Upper lobe of left lung (tissue), 6 donors: ENCODE data around the gene MYPN. TPM values are rescaled to one million over a fixed set of nuclear protein-coding genes. Genes with fewer than 3 reads are reported as not detected.
"Not testable (repeated sequence)": the region's sequence is repeated elsewhere in the genome, so short reads cannot be mapped to it uniquely, and the experiment has no call there.

Source experiments
- ATAC-seq, 2 donors: fragments of 200-7000 bp; cut with Tn5 transposase; one replicate each; pipeline ENCODE4 v1.9.1; 2022; ENCODE audit warnings: mild to moderate bottlenecking in 2 of 2, moderate library complexity in 2 of 2; ENCODE audit not compliant: low FRiP score in 2 of 2
- DNase-seq, 2 donors: peaks; one replicate each; pipeline ENCODE4 v3.0.0-alpha.2; 2019 to 2020
- H3K27ac ChIP-seq, 4 donors: fragments of 200-600 bp; sonication (generic); one replicate each; pipeline ENCODE4 v1.5.1; 2016 to 2019
- H3K27me3 ChIP-seq, 4 donors: fragments of 200-600 bp; sonication (generic); one replicate each; pipeline ENCODE4 v1.5.1; 2017 to 2019
- H3K36me3 ChIP-seq, 4 donors: fragments of 200-600 bp; sonication (generic); one replicate each; pipeline ENCODE4 v1.5.1; 2016 to 2019
- H3K4me1 ChIP-seq, 4 donors: fragments of 200-600 bp; sonication (generic); one replicate each; pipeline ENCODE4 v1.5.1; 2018 to 2019
- H3K4me3 ChIP-seq, 4 donors: fragments of 200-600 bp; sonication (generic); one replicate each; pipeline ENCODE4 v1.5.1; 2017 to 2019; ENCODE audit warnings: mild to moderate bottlenecking in 2 of 4, moderate library complexity in 1 of 4
- H3K9me3 ChIP-seq, 4 donors: fragments of 200-600 bp; sonication (generic); one replicate each; pipeline ENCODE4 v1.5.1; 2018 to 2019
- EP300 ChIP-seq, 4 donors: sonication (generic); formaldehyde crosslinking; IDR thresholded peaks; one replicate each; pipeline ENCODE4 v1.5.1; 2017; ENCODE audit warnings: antibody characterized with exemption in 4 of 4, control low read depth in 2 of 4
- POLR2A ChIP-seq, 4 donors: fragments of 450-650 bp; IDR thresholded peaks; one replicate each; pipeline ENCODE4 v1.5.1; 2016 to 2017; ENCODE audit warnings: antibody characterized with exemption in 4 of 4, mild to moderate bottlenecking in 2 of 4
- POLR2AphosphoS5 ChIP-seq, 2 donors: sonication (generic); formaldehyde crosslinking; IDR thresholded peaks; one replicate each; pipeline ENCODE4 v1.5.1; 2017; ENCODE audit warnings: antibody characterized with exemption in 2 of 2
- WGBS, 2 donors: methylation state at CpG; one replicate each; pipeline ENCODE4 v1.1.5; 2017 to 2018; 5-methylcytosine and 5-hydroxymethylcytosine counted together
- total RNA-seq, 6 donors: library from RNA; depleted of rRNA in 4 of 6; stranded (reverse); fragments of >200 nt in 4 of 6; gene quantifications; one replicate each; pipeline versions ENCODE4 v1.1.0 to v1.2.1, GENCODE V29; 2016 to 2021
- TF ChIP-seq, protein P1 (sequence below), 6 experiments: fragments of 450-650 bp in 4 of 6; fragments of 200-600 bp in 2 of 6; sonication (generic) in 2 of 6; IDR thresholded peaks; one replicate each; pipeline ENCODE4 v1.5.1; 2016 to 2019; ENCODE audit warnings: antibody characterized with exemption in 6 of 6
- donor health status: DM: no; HTN: no; CAD: no; lungs with moderate emphysema.
- donor health status: DM: no; HTN: yes; CAD: no; lungs with severe emphysema.

The MYPN gene
- total RNA-seq, 6 donors from 2014 or later: not detected

DNA sequence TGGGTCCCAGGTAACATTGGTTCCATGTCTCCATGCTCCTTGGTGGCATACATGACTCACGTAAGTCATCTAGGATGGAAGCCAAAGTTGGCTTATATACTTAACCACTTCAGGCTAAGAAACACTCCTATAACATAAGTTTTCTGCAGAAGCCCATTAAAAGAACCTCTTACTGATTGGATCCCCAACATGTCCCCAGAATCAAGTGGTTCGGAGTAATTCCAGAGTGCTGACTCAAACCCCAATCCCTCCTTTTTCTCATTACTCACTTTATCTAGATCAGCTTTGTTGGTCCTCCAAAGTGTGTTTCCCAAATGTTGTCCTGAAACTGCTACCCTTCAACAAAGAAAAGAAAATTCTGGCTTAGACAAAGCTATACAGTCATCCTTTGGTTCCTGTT lies 132.8 kb downstream of the MYPN start:
- 92 to 98% methylated on average over 2 of the region's 2 CpGs for WGBS, 2 donors
- ATAC-seq (no peak), DNase-seq (no peak)
- no peak for TF ChIP-seq POLR2AphosphoS5 (IDR thresholded peaks at IDR 0.05)
- TF ChIP-seq, protein P1, sequence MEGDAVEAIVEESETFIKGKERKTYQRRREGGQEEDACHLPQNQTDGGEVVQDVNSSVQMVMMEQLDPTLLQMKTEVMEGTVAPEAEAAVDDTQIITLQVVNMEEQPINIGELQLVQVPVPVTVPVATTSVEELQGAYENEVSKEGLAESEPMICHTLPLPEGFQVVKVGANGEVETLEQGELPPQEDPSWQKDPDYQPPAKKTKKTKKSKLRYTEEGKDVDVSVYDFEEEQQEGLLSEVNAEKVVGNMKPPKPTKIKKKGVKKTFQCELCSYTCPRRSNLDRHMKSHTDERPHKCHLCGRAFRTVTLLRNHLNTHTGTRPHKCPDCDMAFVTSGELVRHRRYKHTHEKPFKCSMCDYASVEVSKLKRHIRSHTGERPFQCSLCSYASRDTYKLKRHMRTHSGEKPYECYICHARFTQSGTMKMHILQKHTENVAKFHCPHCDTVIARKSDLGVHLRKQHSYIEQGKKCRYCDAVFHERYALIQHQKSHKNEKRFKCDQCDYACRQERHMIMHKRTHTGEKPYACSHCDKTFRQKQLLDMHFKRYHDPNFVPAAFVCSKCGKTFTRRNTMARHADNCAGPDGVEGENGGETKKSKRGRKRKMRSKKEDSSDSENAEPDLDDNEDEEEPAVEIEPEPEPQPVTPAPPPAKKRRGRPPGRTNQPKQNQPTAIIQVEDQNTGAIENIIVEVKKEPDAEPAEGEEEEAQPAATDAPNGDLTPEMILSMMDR (IDR thresholded peaks at IDR 0.05): no peak
- TF ChIP-seq EP300 (IDR thresholded peaks at IDR 0.05): no peak
- no peak for TF ChIP-seq POLR2A (IDR thresholded peaks at IDR 0.05)
- H3K4me3 ChIP-seq: no peak overlapping the region
- H3K27me3 ChIP-seq: no peaks in the 10 kb centered on the region
- H3K4me1 ChIP-seq: no peaks in the 10 kb centered on the region
- no peaks in the 10 kb centered on the region for H3K36me3 ChIP-seq
- no peak overlapping the region for H3K27ac ChIP-seq
- H3K9me3 ChIP-seq: no peaks in the 10 kb centered on the region

DNA sequence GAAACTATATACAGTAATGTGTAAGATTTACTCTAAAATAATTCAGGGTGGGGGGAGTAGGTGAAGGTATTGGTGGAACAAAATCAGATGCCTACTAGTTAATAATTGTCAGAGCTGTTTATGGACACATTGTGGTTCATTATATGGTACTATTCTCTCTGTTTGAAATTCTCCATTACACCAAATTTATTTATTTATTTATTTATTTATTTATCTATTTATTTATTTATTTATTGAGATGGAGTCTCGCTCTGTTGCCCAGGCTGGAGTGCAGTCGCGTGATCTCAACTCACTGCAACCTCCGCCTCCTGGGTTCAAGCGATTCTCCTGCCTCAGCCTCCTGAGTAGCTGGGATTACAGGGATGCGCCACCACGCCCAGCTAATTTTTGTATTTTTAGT lies 137.1 kb downstream of the MYPN start:
- 95 to 96% methylated on average over 7 of the region's 7 CpGs for WGBS, 2 donors

DNA sequence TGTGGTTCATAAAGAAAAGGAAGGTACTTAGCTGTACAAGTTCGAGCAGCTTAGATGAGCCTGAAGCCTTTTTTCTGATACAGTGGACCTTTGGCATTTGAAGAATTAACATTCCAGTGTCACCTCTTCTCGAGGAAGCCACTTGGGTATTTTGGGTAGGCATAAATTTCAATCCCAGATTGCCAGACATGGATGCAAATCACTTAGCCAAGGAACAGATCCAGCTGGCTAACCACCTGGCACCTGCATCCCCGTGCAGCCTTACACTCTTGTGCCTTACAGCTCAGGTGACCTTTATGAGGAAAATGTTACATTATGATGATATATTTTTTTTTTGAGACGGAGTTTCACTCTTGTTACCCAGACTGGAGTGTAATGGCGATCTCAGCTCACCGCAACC lies 138.6 kb downstream of the MYPN start:
- H3K27ac ChIP-seq: no peak overlapping the region
- no peaks in the 10 kb centered on the region for H3K4me1 ChIP-seq
- no peaks in the 10 kb centered on the region for H3K27me3 ChIP-seq
- 82 to 84% methylated on average over 6 of the region's 6 CpGs for WGBS, 2 donors
- no peaks in the 10 kb centered on the region for H3K36me3 ChIP-seq
- no peak for DNase-seq
- H3K4me3 ChIP-seq: no peak overlapping the region
- no peaks in the 10 kb centered on the region for H3K9me3 ChIP-seq
- no peak for TF ChIP-seq POLR2AphosphoS5 (IDR thresholded peaks at IDR 0.05)
- TF ChIP-seq, protein P1 (IDR thresholded peaks at IDR 0.05): no peak
- TF ChIP-seq EP300 (IDR thresholded peaks at IDR 0.05): no peak
- TF ChIP-seq POLR2A (IDR thresholded peaks at IDR 0.05): no peak
- no peak for ATAC-seq

More for the DNA sequence above, 137.1 kb downstream of the MYPN start:
- not testable (repeated sequence) for H3K36me3 ChIP-seq, H3K4me3 ChIP-seq, H3K4me1 ChIP-seq, ATAC-seq, H3K27me3 ChIP-seq, H3K9me3 ChIP-seq, DNase-seq, H3K27ac ChIP-seq

- Histone ChIP-seq H3K4me3 (no peak overlapping the region), H3K4me1 (no peaks in the 10 kb centered on the region), H3K27ac (no peak overlapping the region), H3K9me3 (no peaks in the 10 kb centered on the region), H3K36me3 (no peaks in the 10 kb centered on the region), H3K27me3 (no peaks in the 10 kb centered on the region)
- no peak for TF ChIP-seq EP300 (IDR thresholded peaks at IDR 0.05)
- TF ChIP-seq, protein P1 (IDR thresholded peaks at IDR 0.05): no peak
- 91% methylated on average over 4 of the region's 4 CpGs for WGBS, 2 donors
- DNase-seq (no peak), ATAC-seq (no peak)
Measured at GRCh38 chr10:68249297-68249696, 140.0 kb downstream of the MYPN start.

- no peak overlapping the region for H3K4me3 ChIP-seq
- 88 to 92% methylated on average over 6 to 7 of the region's 7 CpGs for WGBS, 2 donors
- DNase-seq (no peak), ATAC-seq (no peak)
- no peak overlapping the region for H3K27ac ChIP-seq
- H3K9me3 ChIP-seq: no peaks in the 10 kb centered on the region
- no peaks in the 10 kb centered on the region for H3K4me1 ChIP-seq
- TF ChIP-seq, protein P1 (IDR thresholded peaks at IDR 0.05): no peak
- no peak for TF ChIP-seq POLR2A (IDR thresholded peaks at IDR 0.05)
- TF ChIP-seq EP300 (IDR thresholded peaks at IDR 0.05): no peak
- no peak for TF ChIP-seq POLR2AphosphoS5 (IDR thresholded peaks at IDR 0.05)
- H3K36me3 ChIP-seq: no peaks in the 10 kb centered on the region
- no peaks in the 10 kb centered on the region for H3K27me3 ChIP-seq
Measured at GRCh38 chr10:68251151-68251550, 141.9 kb downstream of the MYPN start.
